ENCODE results near the gene SMOC2. TPM values are rescaled to one million over a fixed set of nuclear protein-coding genes. Genes with fewer than 3 reads are reported as not detected.

Gene SMOC2
- total RNA-seq, 1 experiment from 2014 or later = 0.42 TPM

- Histone ChIP-seq H2AFZ (ENCODE audit: low read depth, low read length, poor library complexity, severe bottlenecking) (no peak overlapping the region), H3K4me1 (ENCODE audit: control insufficient read depth in 1 of 2, insufficient read depth in 2 of 2, low read length in 2 of 2) (peaks cover 0 to 6% of the 10 kb centered on the region in 2 experiments; a peak in 1 of 4 replicates), H4K20me1 (ENCODE audit: insufficient read depth) (no peaks in the 10 kb centered on the region), H3K4me2 (ENCODE audit: low read length) (no peak overlapping the region), H3K36me3 (ENCODE audit: control insufficient read depth in 1 of 2, insufficient read depth in 2 of 2, low read length in 2 of 2) (no peaks in the 10 kb centered on the region), H3K4me3 (replicated peaks in 1 of 2; ENCODE audit: low read depth in 1 of 2, low read length in 2 of 2) (no peak overlapping the region), H3K27me3 (ENCODE audit: insufficient read depth, low read length) (no peaks in the 10 kb centered on the region), H3K79me2 (ENCODE audit: insufficient read depth, low read length) (no peaks in the 10 kb centered on the region), H3K27ac (ENCODE audit: low read depth, low read length) (no peak overlapping the region), H3K9me3 (ENCODE audit: control insufficient read depth in 1 of 2, insufficient read depth in 1 of 2, low read depth in 1 of 2, low read length in 2 of 2) (no peaks in the 10 kb centered on the region; a peak in 1 of 4 replicates), H3K9me2 (ENCODE audit: insufficient read depth) (no peaks in the 10 kb centered on the region), H3K9ac (ENCODE audit: low read length) (no peak overlapping the region)
- no TSS peak for BruUV-seq (replicated peaks)
- CTCF ChIA-PET = no interaction called here
- ATAC-seq (no peak), DNase-seq (ENCODE audit: low read depth, low spot score) (no peak)
- RAD21 ChIA-PET (ENCODE audit: low non-redundant PET in 1 of 2, low total read pairs in 2 of 2, uncharacterized antibody in 2 of 2, unreplicated experiment in 2 of 2) = no interaction called here
- intact Hi-C loops (cut with micrococcal nuclease) = no loop called here
- POLR2A ChIA-PET = no interaction called here
- TF ChIP-seq SIN3A (IDR thresholded peaks at IDR 0.05; ENCODE audit: low read depth) (no peak), JUND (IDR thresholded peaks at IDR 0.05) (no peak), CBX3 (IDR thresholded peaks at IDR 0.05; ENCODE audit: low read depth) (no peak), ZNF274 (IDR thresholded peaks at IDR 0.05; ENCODE audit: low read depth, low read length) (no peak), TCF7L2 (IDR thresholded peaks at IDR 0.05; ENCODE audit: borderline replicate concordance, extremely low read depth, insufficient read depth, insufficient read length) (no peak), EGR1 (IDR thresholded peaks at IDR 0.05; ENCODE audit: low read depth) (no peak), ZFX (IDR thresholded peaks at IDR 0.05) (no peak), FOSL1 (IDR thresholded peaks at IDR 0.05; ENCODE audit: low read depth) (no peak), YY1 (IDR thresholded peaks at IDR 0.05; ENCODE audit: extremely low read depth, insufficient replicate concordance, low read depth, low read length) (no peak), SRF (IDR thresholded peaks at IDR 0.05; ENCODE audit: low read depth) (no peak), EZH2phosphoT487 (IDR thresholded peaks at IDR 0.05; ENCODE audit: borderline replicate concordance) (no peak), POLR2AphosphoS5 (IDR thresholded peaks at IDR 0.05; ENCODE audit: low read depth, low read length) (no peak), POLR2A (IDR thresholded peaks at IDR 0.05; ENCODE audit: borderline replicate concordance, extremely low read depth, insufficient read depth, insufficient read length) (no peak)
- TF ChIP-seq, protein P1, sequence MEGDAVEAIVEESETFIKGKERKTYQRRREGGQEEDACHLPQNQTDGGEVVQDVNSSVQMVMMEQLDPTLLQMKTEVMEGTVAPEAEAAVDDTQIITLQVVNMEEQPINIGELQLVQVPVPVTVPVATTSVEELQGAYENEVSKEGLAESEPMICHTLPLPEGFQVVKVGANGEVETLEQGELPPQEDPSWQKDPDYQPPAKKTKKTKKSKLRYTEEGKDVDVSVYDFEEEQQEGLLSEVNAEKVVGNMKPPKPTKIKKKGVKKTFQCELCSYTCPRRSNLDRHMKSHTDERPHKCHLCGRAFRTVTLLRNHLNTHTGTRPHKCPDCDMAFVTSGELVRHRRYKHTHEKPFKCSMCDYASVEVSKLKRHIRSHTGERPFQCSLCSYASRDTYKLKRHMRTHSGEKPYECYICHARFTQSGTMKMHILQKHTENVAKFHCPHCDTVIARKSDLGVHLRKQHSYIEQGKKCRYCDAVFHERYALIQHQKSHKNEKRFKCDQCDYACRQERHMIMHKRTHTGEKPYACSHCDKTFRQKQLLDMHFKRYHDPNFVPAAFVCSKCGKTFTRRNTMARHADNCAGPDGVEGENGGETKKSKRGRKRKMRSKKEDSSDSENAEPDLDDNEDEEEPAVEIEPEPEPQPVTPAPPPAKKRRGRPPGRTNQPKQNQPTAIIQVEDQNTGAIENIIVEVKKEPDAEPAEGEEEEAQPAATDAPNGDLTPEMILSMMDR (IDR thresholded peaks at IDR 0.05 in 2 of 3, conservative IDR thresholded peaks at IDR 0.05 in 1 of 3; ENCODE audit: borderline replicate concordance in 1 of 3, insufficient read depth in 1 of 3, low read depth in 2 of 3, low read length in 2 of 3) = no peak
Measured at GRCh38 chr6:168662301-168662936, 221.4 kb downstream of the SMOC2 start.
